ENCODE measurements around the gene TM9SF1.
A peak's percentile ranks its signal among the peaks of the same experiment; 100 is the strongest.

TM9SF1 gene

DNA sequence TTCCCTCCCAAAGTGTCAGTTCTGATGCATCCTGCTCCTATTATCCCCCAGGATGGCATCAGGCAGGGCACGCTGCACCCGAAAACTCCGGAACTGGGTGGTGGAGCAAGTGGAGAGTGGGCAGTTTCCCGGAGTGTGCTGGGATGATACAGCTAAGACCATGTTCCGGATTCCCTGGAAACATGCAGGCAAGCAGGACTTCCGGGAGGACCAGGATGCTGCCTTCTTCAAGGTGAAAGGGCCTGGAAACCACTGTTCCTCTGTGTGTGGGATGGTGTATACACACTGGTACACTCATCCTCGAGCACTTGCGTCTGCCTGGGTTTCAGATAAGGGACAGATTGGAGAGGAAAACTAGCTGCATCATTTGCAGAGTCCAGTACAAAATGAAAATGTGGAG lies 33.1 kb downstream of the TM9SF1 start:
- no peak overlapping the region for H2AFZ ChIP-seq (ENCODE audit: low read depth, low read length)
- H3K9ac ChIP-seq (ENCODE audit: low read length), result peak overlapping the region; percentile 99
- H3K27me3 ChIP-seq (ENCODE audit: control insufficient read depth in 1 of 2, insufficient read depth in 1 of 2, low read length in 2 of 2), result no peaks in the 10 kb centered on the region
- no peak overlapping the region for H3K4ac ChIP-seq (ENCODE audit: low read depth in 1 of 2, low read length in 2 of 2)
- peaks cover 28% of the 10 kb centered on the region for H3K79me1 ChIP-seq (replicated peaks; ENCODE audit: low read length, poor library complexity, severe bottlenecking)
- peak; percentile 22 for DNase-seq
- no peak overlapping the region for H2BK15ac ChIP-seq (ENCODE audit: low read depth, poor library complexity, severe bottlenecking)
- peak overlapping the region; percentile 21 to 59 for H2BK12ac ChIP-seq (ENCODE audit: low read length in 2 of 2)
- H3K4me3 ChIP-seq (ENCODE audit: insufficient read depth in 1 of 2, low read depth in 1 of 2, low read length in 2 of 2), result peak overlapping the region in 1 of 2 experiments; percentile 96
- peak overlapping the region in 1 of 2 experiments; percentile 91 for H3K18ac ChIP-seq (ENCODE audit: low read depth in 1 of 2, low read length in 2 of 2)
- H3K4me2 ChIP-seq (ENCODE audit: low read length, poor library complexity, severe bottlenecking), result peak overlapping the region; percentile 80
- H3K14ac ChIP-seq (ENCODE audit: low read length in 2 of 2), result peak overlapping the region in 1 of 2 experiments; percentile 19
- no peak overlapping the region for H2BK5ac ChIP-seq (ENCODE audit: low read depth, low read length, poor library complexity, severe bottlenecking)
- H3K9me3 ChIP-seq (ENCODE audit: control insufficient read depth, low read length), result no peaks in the 10 kb centered on the region
- H2BK120ac ChIP-seq (ENCODE audit: low read depth, low read length), result no peak overlapping the region
- H3K23ac ChIP-seq (ENCODE audit: low read length in 2 of 2), result no peak overlapping the region
- H3K4me1 ChIP-seq (ENCODE audit: control insufficient read depth, insufficient read depth, low read depth, low read length), result peaks cover 19% of the 10 kb centered on the region
- WGBS, result 91% methylated on average over 8 of the region's 8 CpGs
- no peak overlapping the region for H4K91ac ChIP-seq (ENCODE audit: low read length)
- H2AK5ac ChIP-seq (ENCODE audit: low read length, severe bottlenecking), result peak overlapping the region; percentile 8
- peaks cover 67 to 75% of the 10 kb centered on the region in 2 experiments for H3K36me3 ChIP-seq (ENCODE audit: control insufficient read depth in 1 of 2, insufficient read depth in 2 of 2, low read depth in 1 of 2, low read length in 2 of 2)
- H4K8ac ChIP-seq (ENCODE audit: low read length), result no peak overlapping the region
- H3K27ac ChIP-seq (ENCODE audit: low read length, poor library complexity, severe bottlenecking), result no peak overlapping the region

DNA sequence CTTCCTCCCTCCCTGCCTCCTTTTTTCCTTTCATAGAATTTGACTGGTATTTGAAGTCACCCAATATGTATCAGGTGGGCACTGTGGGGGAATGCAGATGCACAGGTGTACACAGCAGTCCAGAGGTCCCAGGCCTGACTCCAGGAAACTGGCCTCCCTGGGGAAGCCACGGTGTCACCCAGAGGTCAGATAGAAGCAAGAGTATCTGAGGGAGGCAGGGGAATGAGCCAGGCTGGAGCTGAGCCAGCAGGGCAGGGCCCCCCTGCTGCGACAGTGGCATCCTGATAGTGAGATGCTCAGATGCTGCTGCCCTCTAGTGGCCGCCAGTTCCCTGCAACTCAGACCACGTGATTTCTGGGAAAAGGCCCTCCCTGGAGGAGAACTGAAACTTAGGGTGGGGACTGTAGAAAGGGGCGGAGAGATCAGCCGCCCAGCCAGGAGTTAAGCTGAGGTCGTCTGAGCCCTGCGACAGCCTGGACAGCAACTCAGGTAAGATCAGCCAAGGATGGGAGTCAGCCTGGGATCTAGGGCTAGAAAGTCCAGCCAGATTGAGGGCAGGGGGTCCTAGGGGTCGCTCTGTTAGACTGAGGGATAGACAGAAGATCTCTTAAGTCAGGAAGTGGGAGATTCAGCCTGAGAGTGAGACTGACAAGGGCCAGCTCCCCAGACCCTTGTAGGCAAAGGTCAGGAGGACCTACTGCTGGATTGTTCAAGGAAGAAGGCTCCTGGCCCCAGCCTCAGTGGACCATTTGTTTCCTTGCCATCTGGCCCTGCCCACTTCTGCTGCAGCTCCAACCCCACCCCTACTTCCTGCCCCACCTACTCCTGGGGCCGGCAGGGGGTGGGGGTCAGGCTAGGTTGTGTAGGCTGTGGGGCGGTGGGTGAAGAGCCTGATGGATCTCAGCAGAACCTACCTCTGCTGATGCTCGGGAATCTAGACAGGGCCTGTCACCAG lies 34.1 kb downstream of the TM9SF1 start, which contains the start of gene IRF9:
Gene IRF9 (plus strand): TSS at position 416 of the 955 bp plus-strand sequence. CDS start 880 bp downstream, outside the sequence.
- H4K91ac ChIP-seq (ENCODE audit: low read length), result peak within 1 kb of the TSS; percentile 60
- peak within 1 kb of the TSS; percentile 90 for H2BK5ac ChIP-seq (ENCODE audit: low read depth, low read length, poor library complexity, severe bottlenecking)
- no peak within 1 kb of the TSS for H2AFZ ChIP-seq (ENCODE audit: low read depth, low read length)
- H3K23ac ChIP-seq (ENCODE audit: low read length in 2 of 2), result peak within 1 kb of the TSS in 1 of 2 experiments; percentile 81
- peaks cover 68 to 75% of the 10 kb centered on the region in 2 experiments for H3K36me3 ChIP-seq (ENCODE audit: control insufficient read depth in 1 of 2, insufficient read depth in 2 of 2, low read depth in 1 of 2, low read length in 2 of 2)
- H3K18ac ChIP-seq (ENCODE audit: low read depth in 1 of 2, low read length in 2 of 2), result peak within 1 kb of the TSS; percentile 79 to 91
- peak within 1 kb of the TSS; percentile 99 for H3K9ac ChIP-seq (ENCODE audit: low read length)
- H3K27me3 ChIP-seq (ENCODE audit: control insufficient read depth in 1 of 2, insufficient read depth in 1 of 2, low read length in 2 of 2), result no peaks in the 10 kb centered on the region
- WGBS, result 9% methylated on average over 12 of the region's 12 CpGs
- peak within 1 kb of the TSS; percentile 95 for H2AK5ac ChIP-seq (ENCODE audit: low read length, severe bottlenecking)
- peak within 1 kb of the TSS; percentile 83 to 91 for H3K4ac ChIP-seq (ENCODE audit: low read depth in 1 of 2, low read length in 2 of 2)
- no peaks in the 10 kb centered on the region for H3K9me3 ChIP-seq (ENCODE audit: control insufficient read depth, low read length)
- DNase-seq, result peak; percentile 95
- peak within 1 kb of the TSS; percentile 70 to 73 for H2BK12ac ChIP-seq (ENCODE audit: low read length in 2 of 2)
- peak within 1 kb of the TSS; percentile 63 to 96 for H3K4me3 ChIP-seq (ENCODE audit: insufficient read depth in 1 of 2, low read depth in 1 of 2, low read length in 2 of 2)
- H3K14ac ChIP-seq (ENCODE audit: low read length in 2 of 2), result peak within 1 kb of the TSS in 1 of 2 experiments; percentile 92
- H3K4me1 ChIP-seq (ENCODE audit: control insufficient read depth, insufficient read depth, low read depth, low read length), result peaks cover 19% of the 10 kb centered on the region
- H3K4me2 ChIP-seq (ENCODE audit: low read length, poor library complexity, severe bottlenecking), result peak within 1 kb of the TSS; percentile 80
- H2BK15ac ChIP-seq (ENCODE audit: low read depth, poor library complexity, severe bottlenecking), result peak within 1 kb of the TSS; percentile 26
- H3K79me1 ChIP-seq (replicated peaks; ENCODE audit: low read length, poor library complexity, severe bottlenecking), result peaks cover 25% of the 10 kb centered on the region
- H4K8ac ChIP-seq (ENCODE audit: low read length), result peak within 1 kb of the TSS; percentile 78
- peak within 1 kb of the TSS; percentile 50 for H2BK120ac ChIP-seq (ENCODE audit: low read depth, low read length)
- H3K27ac ChIP-seq (ENCODE audit: low read length, poor library complexity, severe bottlenecking), result peak within 1 kb of the TSS; percentile 76

DNA sequence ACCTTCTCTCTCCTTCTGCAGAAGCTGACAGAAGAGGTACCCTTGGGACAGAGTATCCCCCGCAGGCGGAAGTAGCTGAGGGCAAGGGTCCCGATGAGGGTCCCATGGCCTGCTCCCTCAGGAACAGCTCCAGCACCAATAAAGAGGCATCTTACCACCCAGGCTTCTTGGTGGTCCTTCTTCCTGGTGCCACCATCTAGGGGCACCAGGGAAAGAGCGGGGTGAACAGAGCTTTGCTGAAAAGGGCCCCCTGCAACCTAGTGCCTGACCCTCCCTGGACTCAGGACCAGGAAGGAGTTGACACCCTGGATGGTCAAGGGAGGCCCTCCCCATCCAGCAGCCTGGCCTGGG lies 34.8 kb downstream of the TM9SF1 start:
- Histone ChIP-seq H3K4me2 (ENCODE audit: low read length, poor library complexity, severe bottlenecking) (no peak overlapping the region), H4K91ac (ENCODE audit: low read length) (peak overlapping the region; percentile 29), H2BK15ac (ENCODE audit: low read depth, poor library complexity, severe bottlenecking) (no peak overlapping the region), H3K9ac (ENCODE audit: low read length) (peak overlapping the region; percentile 99), H3K79me1 (replicated peaks; ENCODE audit: low read length, poor library complexity, severe bottlenecking) (peaks cover 25% of the 10 kb centered on the region), H3K23ac (ENCODE audit: low read length in 2 of 2) (no peak overlapping the region), H3K18ac (ENCODE audit: low read depth in 1 of 2, low read length in 2 of 2) (peak overlapping the region in 1 of 2 experiments; percentile 63), H2BK5ac (ENCODE audit: low read depth, low read length, poor library complexity, severe bottlenecking) (no peak overlapping the region), H3K4me1 (ENCODE audit: control insufficient read depth, insufficient read depth, low read depth, low read length) (peaks cover 19% of the 10 kb centered on the region), H3K4me3 (ENCODE audit: insufficient read depth in 1 of 2, low read depth in 1 of 2, low read length in 2 of 2) (no peak overlapping the region), H2BK120ac (ENCODE audit: low read depth, low read length) (peak overlapping the region; percentile 36), H4K8ac (ENCODE audit: low read length) (peak overlapping the region; percentile 27), H2AFZ (ENCODE audit: low read depth, low read length) (no peak overlapping the region), H3K36me3 (ENCODE audit: control insufficient read depth in 1 of 2, insufficient read depth in 2 of 2, low read depth in 1 of 2, low read length in 2 of 2) (peaks cover 66 to 75% of the 10 kb centered on the region in 2 experiments), H2BK12ac (ENCODE audit: low read length in 2 of 2) (peak overlapping the region; percentile 61 to 62), H3K9me3 (ENCODE audit: control insufficient read depth, low read length) (no peaks in the 10 kb centered on the region), H3K27ac (ENCODE audit: low read length, poor library complexity, severe bottlenecking) (peak overlapping the region; percentile 19), H2AK5ac (ENCODE audit: low read length, severe bottlenecking) (no peak overlapping the region), H3K14ac (ENCODE audit: low read length in 2 of 2) (no peak overlapping the region), H3K27me3 (ENCODE audit: control insufficient read depth in 1 of 2, insufficient read depth in 1 of 2, low read length in 2 of 2) (no peaks in the 10 kb centered on the region), H3K4ac (ENCODE audit: low read depth in 1 of 2, low read length in 2 of 2) (no peak overlapping the region)
- no peak for DNase-seq
- 98% methylated on average over 4 of the region's 4 CpGs for WGBS

All from mesenchymal stem cell (in vitro differentiated cells and primary cell).